Fibroblast of mammary gland (primary cell): ENCODE data around the gene TASOR2.

Experiments used
- DNase-seq: peaks from one replicate; pipeline ENCODE4 v3.0.0-alpha.2; 2010; ENCODE audit warnings: low read depth
- H3K4me3 ChIP-seq: 2 replicates; pipeline ENCODE4 v1.5.1; 2011; ENCODE audit warnings: low read depth, mild to moderate bottlenecking, low read length, moderate library complexity; ENCODE audit not compliant: control insufficient read depth
- CTCF ChIP-seq: conservative IDR thresholded peaks from 2 replicates; pipeline ENCODE4 v1.5.1; 2011; ENCODE audit warnings: low read depth, low read length, inconsistent platforms; ENCODE audit not compliant: control insufficient read depth, insufficient read depth

Gene TASOR2

GRCh38 chr10:5684971-5685763, 529 bp downstream of the TASOR2 start:
- H3K4me3 ChIP-seq: peak overlapping the region; percentile 94
- peak; percentile 73 for DNase-seq
- TF ChIP-seq CTCF: peak; percentile 62

GRCh38 chr10:5685764-5686240, 1.2 kb downstream of the TASOR2 start:
- peak overlapping the region; percentile 94 for H3K4me3 ChIP-seq
- TF ChIP-seq CTCF: no peak
- peak; percentile 24 for DNase-seq

GRCh38 chr10:5688587-5688986, 3.9 kb downstream of the TASOR2 start:
- no peak for TF ChIP-seq CTCF
- no peak for DNase-seq
- H3K4me3 ChIP-seq: no peak overlapping the region

- TF ChIP-seq CTCF: no peak
- DNase-seq: no peak
- peak overlapping the region; percentile 66 for H3K4me3 ChIP-seq
These were observed 7.1 kb downstream of the TASOR2 start for GRCh38 chr10:5691786-5692185.

- no peak for TF ChIP-seq CTCF
- peak; percentile 32 for DNase-seq
- H3K4me3 ChIP-seq: peak overlapping the region; percentile 66
These were observed 8.1 kb downstream of the TASOR2 start for GRCh38 chr10:5692461-5693358.

GRCh38 chr10:5694573-5694972, 9.9 kb downstream of the TASOR2 start:
- H3K4me3 ChIP-seq: no peak overlapping the region
- no peak for TF ChIP-seq CTCF
- no peak for DNase-seq
